HepG2 (cell line): Measurements from ENCODE around the gene STXBP4. TPM values are rescaled to one million over a fixed set of nuclear protein-coding genes. Genes with fewer than 3 reads are reported as not detected.

Source experiments
- CEBPB ChIP-seq: IDR thresholded peaks from 2 replicates; pipeline ENCODE4 v1.6.1; 2011; ENCODE audit warnings: low read depth, low read length, improper control_type of control experiment, borderline replicate concordance
- HOXA5 ChIP-seq: sonication (generic); formaldehyde crosslinking; IDR thresholded peaks from 2 replicates; pipeline ENCODE4 v1.4.0; 2020; ENCODE audit warnings: missing genetic modification reagents
- NBN ChIP-seq: fragments of 450-650 bp; conservative IDR thresholded peaks from 2 replicates; pipeline ENCODE4 v1.6.1; 2017
- NFIC ChIP-seq: IDR thresholded peaks from 2 replicates; pipeline ENCODE4 v1.6.1; 2012; ENCODE audit warnings: mild to moderate bottlenecking, low read length, inconsistent platforms
- NFRKB ChIP-seq: fragments of 450-650 bp; IDR thresholded peaks from 2 replicates; pipeline ENCODE4 v1.6.1; 2017
- PAWR ChIP-seq: sonication (generic); formaldehyde crosslinking; IDR thresholded peaks from 2 replicates; pipeline ENCODE4 v1.4.0; 2020; ENCODE audit warnings: missing genetic modification reagents, mild to moderate bottlenecking, borderline replicate concordance
- SP4 ChIP-seq: sonication (generic); formaldehyde crosslinking; IDR thresholded peaks from 2 replicates; pipeline ENCODE4 v1.8.1; 2023; ENCODE audit warnings: mild to moderate bottlenecking, missing genetic modification reagents
- ZBTB7A ChIP-seq: sonication (generic); formaldehyde crosslinking; IDR thresholded peaks from 2 replicates; pipeline ENCODE4 v1.8.0; 2022; ENCODE audit warnings: mild to moderate bottlenecking, missing genetic modification reagents
- ZKSCAN5 ChIP-seq: sonication (generic); formaldehyde crosslinking; IDR thresholded peaks from 2 replicates; pipeline ENCODE4 v1.5.1; 2020; ENCODE audit warnings: mild to moderate bottlenecking, missing genetic modification reagents
- ZNF326 ChIP-seq: sonication (generic); formaldehyde crosslinking; IDR thresholded peaks from 2 replicates; pipeline ENCODE4 v1.4.0; 2020; ENCODE audit warnings: missing genetic modification reagents, borderline replicate concordance
- ZNF552 ChIP-seq: sonication (generic); formaldehyde crosslinking; IDR thresholded peaks from 2 replicates; pipeline ENCODE4 v1.9.0; 2022; ENCODE audit warnings: missing genetic modification reagents, mild to moderate bottlenecking, borderline replicate concordance
- ZNF605 ChIP-seq: sonication (generic); formaldehyde crosslinking; IDR thresholded peaks from 2 replicates; pipeline ENCODE4 v1.8.0; 2022; ENCODE audit warnings: mild to moderate bottlenecking, missing genetic modification reagents
- ZSCAN22 ChIP-seq: sonication (generic); formaldehyde crosslinking; IDR thresholded peaks from 2 replicates; pipeline ENCODE4 v1.4.0; 2020; ENCODE audit warnings: mild to moderate bottlenecking, missing genetic modification reagents
- polyA plus RNA-seq, 8 experiments: library from polyadenylated mRNA; depleted of rRNA in 3 of 8; stranded (reverse) in 7 of 8; unstranded in 1 of 8; fragments of >200 nt; fragmentation: Illumina TruSeq in 4 of 8; extraction: Trizol in 4 of 8; gene quantifications; 2 replicates each; pipeline versions ENCODE4 v1.2.1 to v1.2.3, GENCODE V29; 2011 to 2016; ENCODE audit warnings: low read depth in 4 of 8, missing spikeins in 1 of 8, mixed read lengths in 1 of 8; ENCODE audit not compliant: insufficient read depth in 1 of 8
- total RNA-seq, 5 experiments: library from RNA; depleted of rRNA; stranded (reverse); fragments of >200 nt; fragmentation: Illumina TruSeq; extraction: Trizol; gene quantifications; 2 replicates each; pipeline ENCODE4 v1.2.3, GENCODE V29; 2016; ENCODE audit warnings: low read depth in 1 of 5
- TF ChIP-seq, protein P1 (sequence below): sonication (generic); formaldehyde crosslinking; IDR thresholded peaks from 2 replicates; pipeline ENCODE4 v1.5.0; 2020; ENCODE audit warnings: mild to moderate bottlenecking, missing genetic modification reagents, borderline replicate concordance
- TF ChIP-seq, protein P2 (sequence below): sonication (generic); formaldehyde crosslinking; IDR thresholded peaks from 2 replicates; pipeline ENCODE4 v1.8.1; 2023; ENCODE audit warnings: mild to moderate bottlenecking, missing genetic modification reagents
- TF ChIP-seq, protein P3 (sequence below): sonication (generic); formaldehyde crosslinking; IDR thresholded peaks from 2 replicates; pipeline ENCODE4 v1.8.0; 2022; ENCODE audit warnings: mild to moderate bottlenecking, missing genetic modification reagents, moderate library complexity
- TF ChIP-seq, protein P4 (sequence below): IDR thresholded peaks from 2 replicates; pipeline ENCODE4 v1.6.1; 2016; ENCODE audit warnings: low read depth, missing genetic modification reagents, missing compliant biosample characterization

Gene STXBP4
- total and polyA plus RNA-seq, 2 of the 13 experiments (the other 11 are each of a cell fraction or from before 2014, with no cell fraction given) = 8.5 to 36.1 TPM

DNA sequence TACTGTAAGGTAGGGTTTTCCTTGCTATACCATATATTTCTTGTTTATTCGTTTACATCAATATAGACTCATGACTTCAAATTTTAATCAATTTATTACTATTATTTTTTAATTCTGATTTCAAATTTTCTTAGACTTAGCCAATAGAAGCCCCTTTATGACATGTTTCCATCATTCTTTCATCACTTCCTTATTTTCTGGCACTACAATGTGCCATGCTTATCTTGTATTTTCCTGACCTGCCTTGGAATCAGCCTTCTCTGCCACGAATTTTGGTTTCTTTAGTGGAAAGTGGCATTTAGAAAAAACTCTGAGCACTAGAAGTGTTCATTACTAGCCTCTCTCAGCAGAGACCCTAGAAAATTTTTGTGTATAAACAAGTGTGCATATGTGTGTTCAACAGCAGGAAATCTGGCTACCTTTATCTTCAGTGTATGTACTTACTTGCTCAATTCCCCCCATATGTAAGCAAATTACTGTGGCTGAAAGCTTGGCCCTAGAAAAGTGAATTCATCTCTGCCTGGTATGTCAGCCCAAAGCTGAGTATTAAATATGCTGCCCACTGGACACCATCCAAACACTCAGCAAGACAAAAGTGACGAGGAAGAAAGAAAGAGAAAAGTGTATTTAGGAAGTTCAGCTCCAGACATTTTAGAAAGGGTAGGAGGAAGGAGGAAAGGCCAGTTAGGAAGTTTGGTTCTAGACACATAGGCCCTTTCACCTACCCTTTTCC lies 4.0 kb downstream of the STXBP4 start (continued):
- TF ChIP-seq, protein P1, sequence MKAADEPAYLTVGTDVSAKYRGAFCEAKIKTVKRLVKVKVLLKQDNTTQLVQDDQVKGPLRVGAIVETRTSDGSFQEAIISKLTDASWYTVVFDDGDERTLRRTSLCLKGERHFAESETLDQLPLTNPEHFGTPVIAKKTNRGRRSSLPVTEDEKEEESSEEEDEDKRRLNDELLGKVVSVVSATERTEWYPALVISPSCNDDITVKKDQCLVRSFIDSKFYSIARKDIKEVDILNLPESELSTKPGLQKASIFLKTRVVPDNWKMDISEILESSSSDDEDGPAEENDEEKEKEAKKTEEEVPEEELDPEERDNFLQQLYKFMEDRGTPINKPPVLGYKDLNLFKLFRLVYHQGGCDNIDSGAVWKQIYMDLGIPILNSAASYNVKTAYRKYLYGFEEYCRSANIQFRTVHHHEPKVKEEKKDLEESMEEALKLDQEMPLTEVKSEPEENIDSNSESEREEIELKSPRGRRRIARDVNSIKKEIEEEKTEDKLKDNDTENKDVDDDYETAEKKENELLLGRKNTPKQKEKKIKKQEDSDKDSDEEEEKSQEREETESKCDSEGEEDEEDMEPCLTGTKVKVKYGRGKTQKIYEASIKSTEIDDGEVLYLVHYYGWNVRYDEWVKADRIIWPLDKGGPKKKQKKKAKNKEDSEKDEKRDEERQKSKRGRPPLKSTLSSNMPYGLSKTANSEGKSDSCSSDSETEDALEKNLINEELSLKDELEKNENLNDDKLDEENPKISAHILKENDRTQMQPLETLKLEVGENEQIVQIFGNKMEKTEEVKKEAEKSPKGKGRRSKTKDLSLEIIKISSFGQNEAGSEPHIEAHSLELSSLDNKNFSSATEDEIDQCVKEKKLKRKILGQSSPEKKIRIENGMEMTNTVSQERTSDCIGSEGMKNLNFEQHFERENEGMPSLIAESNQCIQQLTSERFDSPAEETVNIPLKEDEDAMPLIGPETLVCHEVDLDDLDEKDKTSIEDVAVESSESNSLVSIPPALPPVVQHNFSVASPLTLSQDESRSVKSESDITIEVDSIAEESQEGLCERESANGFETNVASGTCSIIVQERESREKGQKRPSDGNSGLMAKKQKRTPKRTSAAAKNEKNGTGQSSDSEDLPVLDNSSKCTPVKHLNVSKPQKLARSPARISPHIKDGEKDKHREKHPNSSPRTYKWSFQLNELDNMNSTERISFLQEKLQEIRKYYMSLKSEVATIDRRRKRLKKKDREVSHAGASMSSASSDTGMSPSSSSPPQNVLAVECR (CRISPR knock-in tag) = peak; percentile 39; the same call in 1 of the 2 replicates
- TF ChIP-seq CEBPB (peak; percentile 70; the same call in 1 of the 2 replicates), SP4 (CRISPR knock-in tag) (no peak), ZNF605 (CRISPR knock-in tag) (no peak), ZBTB7A (CRISPR knock-in tag) (no peak), ZKSCAN5 (CRISPR knock-in tag) (no peak), NFRKB (no peak), ZNF552 (no peak), NFIC (0 out of 2 replicates have a peak, but pooled peaks have one; percentile 17), NBN (no peak), ZSCAN22 (CRISPR knock-in tag) (no peak), ZNF326 (CRISPR knock-in tag) (no peak), PAWR (CRISPR knock-in tag) (no peak), HOXA5 (CRISPR knock-in tag) (no peak)
- TF ChIP-seq, protein P2, sequence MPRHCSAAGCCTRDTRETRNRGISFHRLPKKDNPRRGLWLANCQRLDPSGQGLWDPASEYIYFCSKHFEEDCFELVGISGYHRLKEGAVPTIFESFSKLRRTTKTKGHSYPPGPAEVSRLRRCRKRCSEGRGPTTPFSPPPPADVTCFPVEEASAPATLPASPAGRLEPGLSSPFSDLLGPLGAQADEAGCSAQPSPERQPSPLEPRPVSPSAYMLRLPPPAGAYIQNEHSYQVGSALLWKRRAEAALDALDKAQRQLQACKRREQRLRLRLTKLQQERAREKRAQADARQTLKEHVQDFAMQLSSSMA (CRISPR knock-in tag) = no peak
- TF ChIP-seq, protein P3, sequence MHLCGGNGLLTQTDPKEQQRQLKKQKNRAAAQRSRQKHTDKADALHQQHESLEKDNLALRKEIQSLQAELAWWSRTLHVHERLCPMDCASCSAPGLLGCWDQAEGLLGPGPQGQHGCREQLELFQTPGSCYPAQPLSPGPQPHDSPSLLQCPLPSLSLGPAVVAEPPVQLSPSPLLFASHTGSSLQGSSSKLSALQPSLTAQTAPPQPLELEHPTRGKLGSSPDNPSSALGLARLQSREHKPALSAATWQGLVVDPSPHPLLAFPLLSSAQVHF (CRISPR knock-in tag) = no peak
- TF ChIP-seq, protein P4, sequence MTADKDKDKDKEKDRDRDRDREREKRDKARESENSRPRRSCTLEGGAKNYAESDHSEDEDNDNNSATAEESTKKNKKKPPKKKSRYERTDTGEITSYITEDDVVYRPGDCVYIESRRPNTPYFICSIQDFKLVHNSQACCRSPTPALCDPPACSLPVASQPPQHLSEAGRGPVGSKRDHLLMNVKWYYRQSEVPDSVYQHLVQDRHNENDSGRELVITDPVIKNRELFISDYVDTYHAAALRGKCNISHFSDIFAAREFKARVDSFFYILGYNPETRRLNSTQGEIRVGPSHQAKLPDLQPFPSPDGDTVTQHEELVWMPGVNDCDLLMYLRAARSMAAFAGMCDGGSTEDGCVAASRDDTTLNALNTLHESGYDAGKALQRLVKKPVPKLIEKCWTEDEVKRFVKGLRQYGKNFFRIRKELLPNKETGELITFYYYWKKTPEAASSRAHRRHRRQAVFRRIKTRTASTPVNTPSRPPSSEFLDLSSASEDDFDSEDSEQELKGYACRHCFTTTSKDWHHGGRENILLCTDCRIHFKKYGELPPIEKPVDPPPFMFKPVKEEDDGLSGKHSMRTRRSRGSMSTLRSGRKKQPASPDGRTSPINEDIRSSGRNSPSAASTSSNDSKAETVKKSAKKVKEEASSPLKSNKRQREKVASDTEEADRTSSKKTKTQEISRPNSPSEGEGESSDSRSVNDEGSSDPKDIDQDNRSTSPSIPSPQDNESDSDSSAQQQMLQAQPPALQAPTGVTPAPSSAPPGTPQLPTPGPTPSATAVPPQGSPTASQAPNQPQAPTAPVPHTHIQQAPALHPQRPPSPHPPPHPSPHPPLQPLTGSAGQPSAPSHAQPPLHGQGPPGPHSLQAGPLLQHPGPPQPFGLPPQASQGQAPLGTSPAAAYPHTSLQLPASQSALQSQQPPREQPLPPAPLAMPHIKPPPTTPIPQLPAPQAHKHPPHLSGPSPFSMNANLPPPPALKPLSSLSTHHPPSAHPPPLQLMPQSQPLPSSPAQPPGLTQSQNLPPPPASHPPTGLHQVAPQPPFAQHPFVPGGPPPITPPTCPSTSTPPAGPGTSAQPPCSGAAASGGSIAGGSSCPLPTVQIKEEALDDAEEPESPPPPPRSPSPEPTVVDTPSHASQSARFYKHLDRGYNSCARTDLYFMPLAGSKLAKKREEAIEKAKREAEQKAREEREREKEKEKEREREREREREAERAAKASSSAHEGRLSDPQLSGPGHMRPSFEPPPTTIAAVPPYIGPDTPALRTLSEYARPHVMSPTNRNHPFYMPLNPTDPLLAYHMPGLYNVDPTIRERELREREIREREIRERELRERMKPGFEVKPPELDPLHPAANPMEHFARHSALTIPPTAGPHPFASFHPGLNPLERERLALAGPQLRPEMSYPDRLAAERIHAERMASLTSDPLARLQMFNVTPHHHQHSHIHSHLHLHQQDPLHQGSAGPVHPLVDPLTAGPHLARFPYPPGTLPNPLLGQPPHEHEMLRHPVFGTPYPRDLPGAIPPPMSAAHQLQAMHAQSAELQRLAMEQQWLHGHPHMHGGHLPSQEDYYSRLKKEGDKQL = no peak
